Measurements from ENCODE around the gene CYP4F22. TPM values are rescaled to one million over a fixed set of nuclear protein-coding genes. Genes with fewer than 3 reads are reported as not detected.

Gene CYP4F22
- total RNA-seq, 1 donor from 2014 or later: not detected

GRCh38 chr19:15557223-15557622 is 48.9 kb downstream of the CYP4F22 start:
- Mint-ChIP-seq H3K27me3 (ENCODE audit: unreplicated experiment) (peaks cover 2% of the 10 kb centered on the region), H3K27ac (ENCODE audit: unreplicated experiment) (no peak overlapping the region), H3K36me3 (ENCODE audit: unreplicated experiment) (no peaks in the 10 kb centered on the region), H3K9me3 (ENCODE audit: unreplicated experiment) (peaks cover 2% of the 10 kb centered on the region), H3K4me3 (ENCODE audit: unreplicated experiment) (peak overlapping the region; percentile 42), H3K4me1 (ENCODE audit: low read depth, unreplicated experiment) (no peaks in the 10 kb centered on the region)
- TF ChIP-seq CTCF (IDR thresholded peaks at IDR 0.05; ENCODE audit: partially characterized antibody, unreplicated experiment): no peak
- DNase-seq: no peak

GRCh38 chr19:15562145-15562544 is 53.8 kb downstream of the CYP4F22 start:
- Mint-ChIP-seq H3K27ac (ENCODE audit: unreplicated experiment) (no peak overlapping the region), H3K36me3 (ENCODE audit: unreplicated experiment) (no peaks in the 10 kb centered on the region), H3K27me3 (ENCODE audit: unreplicated experiment) (peaks cover 6% of the 10 kb centered on the region), H3K9me3 (ENCODE audit: unreplicated experiment) (peaks cover 3% of the 10 kb centered on the region), H3K4me3 (ENCODE audit: unreplicated experiment) (no peak overlapping the region), H3K4me1 (ENCODE audit: low read depth, unreplicated experiment) (no peaks in the 10 kb centered on the region)
- DNase-seq: no peak
- no peak for TF ChIP-seq CTCF (IDR thresholded peaks at IDR 0.05; ENCODE audit: partially characterized antibody, unreplicated experiment)

GRCh38 chr19:15562861-15563260 is 54.5 kb downstream of the CYP4F22 start:
- H3K36me3 Mint-ChIP-seq (ENCODE audit: unreplicated experiment): no peaks in the 10 kb centered on the region
- no peak overlapping the region for H3K4me3 Mint-ChIP-seq (ENCODE audit: unreplicated experiment)
- peaks cover 6% of the 10 kb centered on the region for H3K27me3 Mint-ChIP-seq (ENCODE audit: unreplicated experiment)
- DNase-seq: no peak
- TF ChIP-seq CTCF (IDR thresholded peaks at IDR 0.05; ENCODE audit: partially characterized antibody, unreplicated experiment): no peak
- H3K4me1 Mint-ChIP-seq (ENCODE audit: low read depth, unreplicated experiment): no peaks in the 10 kb centered on the region
- H3K27ac Mint-ChIP-seq (ENCODE audit: unreplicated experiment): no peak overlapping the region
- peaks cover 3% of the 10 kb centered on the region for H3K9me3 Mint-ChIP-seq (ENCODE audit: unreplicated experiment)

- peaks cover 6% of the 10 kb centered on the region for H3K27me3 Mint-ChIP-seq (ENCODE audit: unreplicated experiment)
- H3K9me3 Mint-ChIP-seq (ENCODE audit: unreplicated experiment): peaks cover 3% of the 10 kb centered on the region
- no peak for DNase-seq
- no peak for TF ChIP-seq CTCF (IDR thresholded peaks at IDR 0.05; ENCODE audit: partially characterized antibody, unreplicated experiment)
- no peak overlapping the region for H3K27ac Mint-ChIP-seq (ENCODE audit: unreplicated experiment)
- H3K36me3 Mint-ChIP-seq (ENCODE audit: unreplicated experiment): no peaks in the 10 kb centered on the region
- H3K4me1 Mint-ChIP-seq (ENCODE audit: low read depth, unreplicated experiment): no peaks in the 10 kb centered on the region
- H3K4me3 Mint-ChIP-seq (ENCODE audit: unreplicated experiment): no peak overlapping the region
These were observed 55.0 kb downstream of the CYP4F22 start for GRCh38 chr19:15563325-15563794.

GRCh38 chr19:15563931-15564330 is 55.6 kb downstream of the CYP4F22 start:
- no peak for DNase-seq
- Mint-ChIP-seq H3K4me3 (ENCODE audit: unreplicated experiment) (no peak overlapping the region), H3K36me3 (ENCODE audit: unreplicated experiment) (no peaks in the 10 kb centered on the region), H3K9me3 (ENCODE audit: unreplicated experiment) (peaks cover 3% of the 10 kb centered on the region), H3K27ac (ENCODE audit: unreplicated experiment) (no peak overlapping the region), H3K27me3 (ENCODE audit: unreplicated experiment) (peaks cover 6% of the 10 kb centered on the region), H3K4me1 (ENCODE audit: low read depth, unreplicated experiment) (no peaks in the 10 kb centered on the region)
- no peak for TF ChIP-seq CTCF (IDR thresholded peaks at IDR 0.05; ENCODE audit: partially characterized antibody, unreplicated experiment)
